HepG2 (cell line): Measurements from ENCODE around the gene SGCG. TPM values are rescaled to one million over a fixed set of nuclear protein-coding genes. Genes with fewer than 3 reads are reported as not detected.
"Not testable (repeated sequence)": the region's sequence is repeated elsewhere in the genome, so short reads cannot be mapped to it uniquely, and the experiment has no call there.

ENCODE experiments used
- ATAC-seq: fragments of 200-7000 bp; cut with Tn5 transposase; 3 replicates; pipeline ENCODE4 v1.9.1; 2020; ENCODE audit warnings: mild to moderate bottlenecking, moderate library complexity
- BruUV-seq: library from RNA; stranded (reverse); fragments of 400-500 nt; replicated peaks from 2 replicates; lab custom pipeline; 2021; lab: Mats Ljungman, UMichigan
- CTCF ChIA-PET: fragments of 300-600 bp; formaldehyde crosslinking; extraction: SDS; loops from one replicate; lab custom pipeline; 2021; ENCODE audit warnings: low total read pairs, inconsistent platforms, low intra/inter-chr PET ratio; lab: Yijun Ruan, JAX
- POLR2A ChIA-PET: fragments of 350-600 bp; sonication (Branson Sonifier 250); formaldehyde crosslinking; loops from one replicate; lab custom pipeline; 2020; ENCODE audit warnings: antibody characterized with exemption, inconsistent platforms; lab: Yijun Ruan, JAX
- DNase-seq: peaks from one replicate; pipeline ENCODE4 v3.0.0-alpha.2; 2015; ENCODE audit warnings: low spot score
- FAIRE-seq: peaks from 3 replicates; lab custom pipeline; 2011; peaks lifted over from hg19 to GRCh38; lab: Jason Lieb, UNC
- H2AFZ ChIP-seq: one replicate; pipeline ENCODE4 v1.6.1; 2011; ENCODE audit warnings: low read length, inconsistent platforms
- H3K27ac ChIP-seq: fragments of 300-600 bp; 3 replicates; pipeline ENCODE4 v1.8.0; 2011; ENCODE audit warnings: mixed run types, mild to moderate bottlenecking, mixed read lengths, low read length, inconsistent platforms; ENCODE audit not compliant: insufficient read depth; ENCODE audit errors: extremely low read length
- H3K27me3 ChIP-seq, 2 experiments: fragments of 200-600 bp in 1 of 2; 2 replicates in 1 of 2; 3 replicates in 1 of 2; pipeline versions ENCODE4 v1.6.0 to v1.8.0; 2011; ENCODE audit warnings: low read length in 2 of 2, mild to moderate bottlenecking in 2 of 2, moderate library complexity in 2 of 2, inconsistent platforms in 1 of 2; ENCODE audit not compliant: insufficient read depth in 2 of 2, control insufficient read depth in 1 of 2
- H3K36me3 ChIP-seq, 2 experiments: fragments of 200-600 bp in 1 of 2; replicated peaks in 1 of 2; 2 replicates in 1 of 2; 3 replicates in 1 of 2; pipeline versions ENCODE4 v1.5.1 to v1.8.0; 2011; ENCODE audit warnings: low read length in 2 of 2, inconsistent platforms in 1 of 2; ENCODE audit not compliant: insufficient read depth in 2 of 2, control insufficient read depth in 1 of 2
- H3K4me1 ChIP-seq: 2 replicates; pipeline ENCODE4 v1.5.1; 2012; ENCODE audit warnings: low read length, inconsistent platforms; ENCODE audit not compliant: insufficient read depth
- H3K4me2 ChIP-seq: 2 replicates; pipeline ENCODE4 v1.6.0; 2011; ENCODE audit warnings: low read depth, low read length, inconsistent platforms
- H3K4me3 ChIP-seq, 3 experiments: fragments of 200-600 bp in 1 of 3; sonication (generic), shearing (Covaris generic) in 1 of 3; replicated peaks in 1 of 3; 2 replicates each; pipeline ENCODE4 v1.5.1; 2011 to 2016; ENCODE audit warnings: low read length in 3 of 3, inconsistent platforms in 2 of 3, low read depth in 2 of 3, mild to moderate bottlenecking in 2 of 3, control low read depth in 1 of 3, mixed read lengths in 1 of 3; ENCODE audit not compliant: insufficient read depth in 1 of 3
- H3K79me2 ChIP-seq: one replicate; pipeline ENCODE4 v1.6.1; 2011; ENCODE audit warnings: low read length, inconsistent platforms; ENCODE audit not compliant: insufficient read depth
- H3K9ac ChIP-seq: 2 replicates; pipeline ENCODE4 v1.6.0; 2011; ENCODE audit warnings: mild to moderate bottlenecking, low read depth, low read length, inconsistent platforms; ENCODE audit not compliant: insufficient read depth
- H3K9me3 ChIP-seq: 2 replicates; pipeline ENCODE4 v1.5.1; 2012; ENCODE audit warnings: mild to moderate bottlenecking, low read length
- H4K20me1 ChIP-seq: 2 replicates; pipeline ENCODE4 v1.6.0; 2011; ENCODE audit warnings: inconsistent platforms, mild to moderate bottlenecking, low read length, moderate library complexity; ENCODE audit not compliant: insufficient read depth
- ASH2L ChIP-seq: fragments of 300-600, 200-600 bp; sonication (generic); IDR thresholded peaks from 2 replicates; pipeline ENCODE4 v1.7.0; 2017; ENCODE audit warnings: low read depth, mild to moderate bottlenecking, moderate library complexity, mixed read lengths, low read length; ENCODE audit not compliant: insufficient read length
- GTF2F1 ChIP-seq: fragments of 150-350 bp; IDR thresholded peaks from 2 replicates; pipeline ENCODE4 v1.6.1; 2014; ENCODE audit warnings: low read length
- KDM4B ChIP-seq: sonication (generic); formaldehyde crosslinking; IDR thresholded peaks from 2 replicates; pipeline ENCODE4 v1.4.0; 2020; ENCODE audit warnings: missing genetic modification reagents
- PAF1 ChIP-seq: IDR thresholded peaks from 2 replicates; pipeline ENCODE4 v1.6.1; 2016; ENCODE audit warnings: missing genetic modification reagents, missing compliant biosample characterization
- TEAD3 ChIP-seq: optimal IDR thresholded peaks from 2 replicates; pipeline ENCODE3; 2016; ENCODE audit warnings: borderline replicate concordance
- ZBTB21 ChIP-seq: sonication (generic); formaldehyde crosslinking; IDR thresholded peaks from 2 replicates; pipeline ENCODE4 v1.4.0; 2020; ENCODE audit warnings: missing genetic modification reagents
- ZNF143 ChIP-seq: sonication (generic); formaldehyde crosslinking; IDR thresholded peaks from 2 replicates; pipeline ENCODE4 v1.4.0; 2020; ENCODE audit warnings: missing genetic modification reagents
- ZNF253 ChIP-seq: sonication (generic); formaldehyde crosslinking; IDR thresholded peaks from 2 replicates; pipeline ENCODE4 v1.8.0; 2022; ENCODE audit warnings: mild to moderate bottlenecking, missing genetic modification reagents, borderline replicate concordance
- WGBS: methylation state at CpG from one replicate; pipeline ENCODE4 v1.1.6; 2017; ENCODE audit warnings: low lambda C conversion rate; 5-methylcytosine and 5-hydroxymethylcytosine counted together
- in situ Hi-C: cut with HindIII; loops from 2 replicates; pipeline ENCODE4 v1.10.0; 2017; ENCODE audit warnings: low pct_unique_long_range_greater_than_20kb; ENCODE audit not compliant: extremely low pct_ligation_motif_present
- intact Hi-C: fragments of 100-400 bp; cut with micrococcal nuclease; formaldehyde crosslinking; loops from one replicate; pipeline ENCODE4 v1.10.0; 2022; ENCODE audit not compliant: unreplicated experiment
- polyA plus RNA-seq, 8 experiments: library from polyadenylated mRNA; depleted of rRNA in 3 of 8; stranded (reverse) in 7 of 8; unstranded in 1 of 8; fragments of >200 nt; fragmentation: Illumina TruSeq in 4 of 8; extraction: Trizol in 4 of 8; gene quantifications; 2 replicates each; pipeline versions ENCODE4 v1.2.1 to v1.2.3, GENCODE V29; 2011 to 2016; ENCODE audit warnings: low read depth in 4 of 8, missing spikeins in 1 of 8, mixed read lengths in 1 of 8; ENCODE audit not compliant: insufficient read depth in 1 of 8
- total RNA-seq, 5 experiments: library from RNA; depleted of rRNA; stranded (reverse); fragments of >200 nt; fragmentation: Illumina TruSeq; extraction: Trizol; gene quantifications; 2 replicates each; pipeline ENCODE4 v1.2.3, GENCODE V29; 2016; ENCODE audit warnings: low read depth in 1 of 5
- TF ChIP-seq, protein P1 (sequence below): sonication (generic); formaldehyde crosslinking; IDR thresholded peaks from 2 replicates; pipeline ENCODE4 v1.4.0; 2020; ENCODE audit warnings: low read depth, mild to moderate bottlenecking, missing genetic modification reagents

Gene SGCG
- total and polyA plus RNA-seq, 2 of the 13 experiments (the other 11 are each of a cell fraction or from before 2014, with no cell fraction given) = not detected

DNA sequence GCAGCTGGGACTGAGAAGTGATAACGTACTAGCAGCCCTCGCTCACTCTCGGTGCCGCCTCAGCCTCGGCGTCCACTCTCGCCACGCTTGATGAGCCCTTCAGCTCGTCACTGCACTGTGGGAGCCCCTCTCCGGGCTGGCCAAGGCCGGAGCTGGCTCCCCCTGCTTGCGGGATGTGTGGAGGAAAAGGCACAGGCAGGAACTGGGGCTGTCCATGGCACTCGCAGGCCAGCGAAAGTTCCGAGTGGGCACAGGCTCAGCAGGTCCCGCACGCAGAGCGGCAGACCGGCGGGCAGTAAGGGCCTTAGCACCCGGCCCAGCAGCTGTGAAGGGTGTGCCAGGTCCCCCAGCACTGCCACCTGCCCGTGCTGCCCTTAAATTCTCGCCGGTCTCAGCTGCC is 38.8 kb upstream of the SGCG start:
- Histone ChIP-seq H3K9ac (no peak overlapping the region), H3K4me1 (no peaks in the 10 kb centered on the region), H2AFZ (no peak overlapping the region), H3K79me2 (no peaks in the 10 kb centered on the region), H3K4me3 (no peak overlapping the region), H4K20me1 (no peaks in the 10 kb centered on the region), H3K4me2 (no peak overlapping the region), H3K36me3 (no peaks in the 10 kb centered on the region), H3K27ac (no peak overlapping the region), H3K27me3 (peaks cover 0 to under 1% of the 10 kb centered on the region in 2 experiments; a peak in 1 of 5 replicates), H3K9me3 (no peaks in the 10 kb centered on the region)
- FAIRE-seq (no peak), DNase-seq (no peak), ATAC-seq (no peak)
- TF ChIP-seq GTF2F1 (no peak), PAF1 (no peak), ZBTB21 (CRISPR knock-in tag) (no peak), ZNF143 (CRISPR knock-in tag) (no peak), KDM4B (CRISPR knock-in tag) (no peak), TEAD3 (CRISPR knock-in tag) (no peak), ZNF253 (no peak), ASH2L (no peak)
- TF ChIP-seq, protein P1, sequence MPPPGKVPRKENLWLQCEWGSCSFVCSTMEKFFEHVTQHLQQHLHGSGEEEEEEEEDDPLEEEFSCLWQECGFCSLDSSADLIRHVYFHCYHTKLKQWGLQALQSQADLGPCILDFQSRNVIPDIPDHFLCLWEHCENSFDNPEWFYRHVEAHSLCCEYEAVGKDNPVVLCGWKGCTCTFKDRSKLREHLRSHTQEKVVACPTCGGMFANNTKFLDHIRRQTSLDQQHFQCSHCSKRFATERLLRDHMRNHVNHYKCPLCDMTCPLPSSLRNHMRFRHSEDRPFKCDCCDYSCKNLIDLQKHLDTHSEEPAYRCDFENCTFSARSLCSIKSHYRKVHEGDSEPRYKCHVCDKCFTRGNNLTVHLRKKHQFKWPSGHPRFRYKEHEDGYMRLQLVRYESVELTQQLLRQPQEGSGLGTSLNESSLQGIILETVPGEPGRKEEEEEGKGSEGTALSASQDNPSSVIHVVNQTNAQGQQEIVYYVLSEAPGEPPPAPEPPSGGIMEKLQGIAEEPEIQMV (CRISPR knock-in tag) = no peak
- 68% methylated on average over 11 of the region's 24 CpGs for WGBS
- BruUV-seq = no TSS peak
- intact Hi-C loops = no loop called here
- in situ Hi-C loops = no loop called here
- ChIA-PET POLR2A (no interaction called here), CTCF (no interaction called here)

DNA sequence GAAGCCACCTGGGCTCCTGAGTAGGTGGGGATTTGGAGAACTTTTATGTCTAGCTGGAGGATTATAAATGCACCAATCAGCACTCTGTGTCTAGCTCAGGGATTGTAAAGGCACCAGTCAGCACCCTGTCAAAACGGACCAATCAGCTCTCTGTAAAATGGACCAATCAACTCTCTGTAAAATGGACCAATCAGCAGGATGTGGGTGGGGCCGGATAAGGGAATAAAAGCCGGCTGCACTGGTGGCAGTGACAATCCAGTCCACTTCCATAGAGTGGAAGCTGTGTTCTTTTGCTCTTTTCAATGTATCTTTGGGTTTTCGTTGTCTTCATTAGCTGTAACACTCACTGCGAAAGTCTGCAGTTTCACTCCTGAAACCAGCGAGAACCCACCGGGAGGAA is 38.2 kb upstream of the SGCG start:
- ATAC-seq, H3K79me2 ChIP-seq, BruUV-seq, H2AFZ ChIP-seq, H3K9ac ChIP-seq, H3K9me3 ChIP-seq, FAIRE-seq, POLR2A ChIA-PET, DNase-seq, H3K4me3 ChIP-seq, H3K4me2 ChIP-seq, H3K4me1 ChIP-seq, H3K27ac ChIP-seq, H3K27me3 ChIP-seq, in situ Hi-C loops, intact Hi-C loops, H3K36me3 ChIP-seq, CTCF ChIA-PET, H4K20me1 ChIP-seq: not testable (repeated sequence)
- 51% methylated on average over 7 of the region's 7 CpGs for WGBS
